ENCODE data around the gene PYGM.
A peak's percentile ranks its signal among the peaks of the same experiment; 100 is the strongest.

PYGM gene

DNA sequence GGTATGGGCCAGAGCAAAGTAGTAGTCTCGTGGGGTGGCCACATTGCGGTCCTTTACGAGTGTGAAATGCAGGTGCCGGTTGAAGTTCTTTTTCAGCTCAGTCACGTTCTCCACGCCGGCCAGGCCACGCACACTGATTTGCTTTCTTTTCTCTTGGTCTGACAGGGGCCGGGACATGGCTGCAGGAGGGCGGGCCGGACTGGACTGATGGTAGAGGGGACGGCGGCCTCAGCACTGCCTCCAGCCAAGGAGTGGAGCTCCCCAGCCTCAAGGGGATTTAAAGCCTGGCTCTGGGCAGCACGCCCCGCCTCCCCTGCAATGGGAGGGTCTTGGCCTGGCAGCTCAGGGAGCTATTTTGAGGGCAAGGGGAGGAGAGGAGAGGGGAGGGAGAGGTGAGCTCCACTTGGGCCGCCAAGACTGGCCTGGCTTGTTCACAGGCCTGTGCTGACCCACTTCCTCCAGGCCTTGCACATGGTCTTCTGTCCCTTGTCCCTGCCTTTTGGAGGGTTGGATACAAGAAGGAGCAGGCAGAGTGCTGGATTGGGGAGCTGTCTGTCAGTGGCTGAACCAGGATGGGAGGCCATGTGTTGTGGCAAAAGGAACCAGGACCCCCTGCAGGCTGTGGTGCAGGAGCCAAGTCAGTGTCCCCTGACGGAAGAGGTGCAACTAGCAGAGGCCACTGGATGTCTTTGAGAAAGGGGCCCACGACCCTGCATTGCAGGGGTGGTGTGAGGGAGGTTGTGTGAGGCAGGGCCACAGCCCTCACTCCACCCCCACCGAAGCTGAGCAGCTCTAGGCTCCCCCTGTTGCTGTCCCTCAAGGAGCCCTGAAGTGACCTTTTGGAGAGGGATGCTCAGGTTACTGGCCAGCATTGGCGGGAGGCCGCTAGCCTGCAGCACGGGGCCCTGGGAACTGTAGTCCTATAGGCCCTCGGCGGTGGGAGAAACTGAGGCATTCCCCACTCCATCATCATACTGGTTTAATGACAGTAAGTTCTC is at the start of gene PYGM:
Gene PYGM (minus strand): TSS at position 253 of the 998 bp plus-strand sequence. CDS start 76 bp downstream, at position 177.
- DNase-seq = no peak

- no peak for DNase-seq
Measured at GRCh38 chr11:64805481-64805880, 45.7 kb upstream of the PYGM start.

GRCh38 chr11:64804346-64805210 is 44.8 kb upstream of the PYGM start:
- DNase-seq = no peak

- no peak for DNase-seq
Measured at GRCh38 chr11:64803846-64804345, 44.1 kb upstream of the PYGM start.

GRCh38 chr11:64803158-64803845 is 43.5 kb upstream of the PYGM start, which contains the start of gene MAP4K2:
Gene MAP4K2 (minus strand): TSS chr11:64803214. CDS start chr11:64803149, 65 bp downstream.
- DNase-seq = peak; percentile 83

DNA sequence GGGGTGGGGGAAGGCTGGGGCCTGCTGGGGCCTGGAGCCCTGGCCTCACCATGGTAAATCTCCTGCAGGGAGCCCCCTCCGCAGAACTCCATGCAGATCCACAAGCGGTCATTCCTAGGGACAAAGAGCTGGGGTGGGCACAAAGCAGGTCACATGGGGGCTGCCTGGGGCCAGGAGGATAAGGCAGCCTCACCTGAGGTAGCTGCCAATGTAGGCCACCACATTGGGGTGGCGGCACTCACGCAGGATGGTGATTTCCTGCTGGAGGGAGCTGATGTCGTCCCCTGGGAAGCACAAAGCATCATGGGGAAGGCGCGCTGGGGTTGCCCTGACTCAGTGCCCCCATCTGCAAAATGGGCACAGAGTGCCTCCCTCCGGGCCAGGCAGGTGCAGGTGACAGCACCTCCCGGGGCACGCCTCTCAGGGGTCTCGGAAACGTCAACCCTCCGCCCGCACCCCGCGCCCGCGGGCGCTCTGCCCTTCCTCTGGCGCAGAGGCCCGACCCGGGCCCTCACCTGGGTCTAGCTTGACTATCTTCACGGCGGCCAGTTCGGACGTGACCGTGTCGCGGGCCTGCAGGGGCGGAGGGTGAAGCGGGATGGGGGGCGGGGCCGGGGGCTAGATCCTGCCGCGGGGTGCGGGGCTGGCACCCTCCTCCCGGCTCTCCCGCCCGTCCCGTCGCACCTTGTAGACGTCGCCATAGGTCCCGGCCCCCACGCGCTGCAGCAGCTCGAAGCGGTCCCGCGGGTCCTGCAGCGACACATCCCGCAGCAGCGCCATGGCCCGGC is 42.8 kb upstream of the PYGM start:
- DNase-seq = no peak

GRCh38 chr11:64801561-64802369 is 42.0 kb upstream of the PYGM start:
- DNase-seq = no peak

DNA sequence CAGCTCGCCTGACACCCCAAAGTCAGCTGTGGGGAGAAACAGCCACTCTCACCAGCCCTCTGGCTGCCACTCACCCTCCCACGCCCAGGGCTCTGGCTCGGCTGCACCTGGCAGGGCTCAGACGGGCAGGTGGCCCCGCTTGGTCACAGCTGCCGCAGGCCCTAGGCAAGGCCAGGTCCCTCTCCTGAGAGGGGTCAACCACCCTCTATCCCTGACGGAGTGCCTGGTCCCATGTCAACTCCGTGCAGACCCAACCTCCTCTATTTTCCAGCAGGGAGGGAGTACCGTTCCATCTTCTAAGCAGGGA is 41.3 kb upstream of the PYGM start:
- no peak for DNase-seq

DNA sequence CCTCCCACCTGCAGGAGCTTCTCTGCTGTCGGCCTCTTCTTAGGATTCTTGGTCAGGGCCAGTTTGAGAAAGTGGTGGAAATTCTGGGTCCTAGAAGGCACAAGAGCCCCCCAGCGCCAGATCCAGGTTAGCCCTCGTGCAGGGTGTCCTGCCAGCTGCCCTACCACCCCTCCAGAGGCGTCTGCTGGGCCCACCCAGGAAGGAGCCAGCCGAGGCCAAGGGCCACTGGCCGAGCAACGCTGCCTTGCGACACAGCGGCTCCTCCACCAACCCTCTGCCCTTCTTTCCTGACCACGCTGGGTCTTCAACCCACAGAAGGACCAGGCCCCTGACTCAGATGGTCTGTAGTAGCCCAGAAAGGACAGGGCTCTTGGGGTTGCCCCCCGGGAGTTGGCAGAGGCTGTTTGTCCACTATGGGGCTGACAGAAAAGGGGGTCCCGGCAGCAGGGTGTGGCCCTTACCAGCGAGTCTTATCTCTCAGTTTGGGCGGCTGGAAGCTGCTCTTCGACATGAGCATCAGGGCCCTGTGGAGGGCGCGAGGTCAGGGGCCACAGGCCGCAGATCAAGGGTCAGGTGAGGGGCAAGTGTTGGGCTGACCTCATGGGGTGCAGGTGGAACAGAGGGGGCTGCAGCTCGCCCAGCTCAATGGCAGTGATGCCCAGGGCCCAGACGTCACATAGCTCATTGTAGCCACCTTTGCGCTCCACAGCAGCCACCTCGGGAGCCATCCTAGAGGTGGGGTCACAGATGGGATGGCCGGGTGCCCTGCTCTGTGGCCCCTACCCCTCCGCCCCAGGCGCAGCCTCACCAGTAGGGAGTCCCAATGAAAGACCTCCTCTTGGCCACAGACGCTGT is 40.8 kb upstream of the PYGM start:
- DNase-seq = no peak

DNA sequence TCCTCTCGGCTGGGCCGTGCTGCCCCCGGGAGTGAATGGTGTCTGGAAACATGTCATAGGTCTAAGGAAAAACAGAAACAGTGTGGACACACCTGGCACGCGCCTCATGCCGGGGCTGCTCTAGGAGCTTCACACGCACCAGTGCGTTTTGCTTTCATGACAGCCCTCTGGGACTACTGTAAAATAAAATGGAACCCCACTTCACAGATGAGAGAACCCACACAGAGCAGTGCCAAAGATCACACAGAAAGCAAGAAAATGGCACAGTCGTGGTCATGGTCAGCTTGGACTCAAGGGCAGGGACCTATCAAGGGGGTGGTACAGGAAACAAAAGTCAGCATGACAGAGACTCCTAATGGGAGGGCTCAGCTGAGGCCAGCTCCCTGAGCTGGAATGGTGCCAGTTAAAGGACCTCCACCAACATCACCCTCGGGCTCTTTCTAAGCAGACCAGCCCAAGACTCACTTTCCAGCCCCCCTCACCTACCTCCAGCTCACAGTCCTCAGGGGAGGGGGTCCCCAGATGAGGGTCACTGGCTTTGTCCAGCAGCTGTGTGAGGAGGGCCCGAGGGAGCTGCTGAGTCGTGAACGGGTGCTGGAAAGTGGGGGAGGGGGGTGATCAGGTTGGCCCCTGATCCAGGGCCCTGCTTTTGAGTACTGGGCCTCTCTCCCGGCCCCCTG is 40.0 kb upstream of the PYGM start:
- no peak for DNase-seq

DNA sequence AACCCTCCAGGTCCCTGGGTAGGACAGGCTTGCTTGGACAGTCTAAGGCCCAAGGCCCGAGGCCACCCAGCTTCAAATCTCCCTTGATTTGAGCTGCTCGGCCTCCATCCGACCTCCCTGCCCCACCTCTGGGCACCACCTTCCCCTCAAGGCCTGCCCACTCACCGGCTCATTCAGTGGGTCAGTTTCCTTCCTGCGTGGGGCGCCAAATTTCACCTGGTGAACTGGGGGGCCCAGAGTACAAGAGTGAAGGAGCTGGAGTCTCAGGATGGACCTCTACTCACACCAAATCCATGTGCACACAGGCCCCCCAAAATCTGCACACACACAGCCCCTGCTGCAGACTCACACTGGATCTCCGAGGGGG is 39.5 kb upstream of the PYGM start:
- no peak for DNase-seq

DNA sequence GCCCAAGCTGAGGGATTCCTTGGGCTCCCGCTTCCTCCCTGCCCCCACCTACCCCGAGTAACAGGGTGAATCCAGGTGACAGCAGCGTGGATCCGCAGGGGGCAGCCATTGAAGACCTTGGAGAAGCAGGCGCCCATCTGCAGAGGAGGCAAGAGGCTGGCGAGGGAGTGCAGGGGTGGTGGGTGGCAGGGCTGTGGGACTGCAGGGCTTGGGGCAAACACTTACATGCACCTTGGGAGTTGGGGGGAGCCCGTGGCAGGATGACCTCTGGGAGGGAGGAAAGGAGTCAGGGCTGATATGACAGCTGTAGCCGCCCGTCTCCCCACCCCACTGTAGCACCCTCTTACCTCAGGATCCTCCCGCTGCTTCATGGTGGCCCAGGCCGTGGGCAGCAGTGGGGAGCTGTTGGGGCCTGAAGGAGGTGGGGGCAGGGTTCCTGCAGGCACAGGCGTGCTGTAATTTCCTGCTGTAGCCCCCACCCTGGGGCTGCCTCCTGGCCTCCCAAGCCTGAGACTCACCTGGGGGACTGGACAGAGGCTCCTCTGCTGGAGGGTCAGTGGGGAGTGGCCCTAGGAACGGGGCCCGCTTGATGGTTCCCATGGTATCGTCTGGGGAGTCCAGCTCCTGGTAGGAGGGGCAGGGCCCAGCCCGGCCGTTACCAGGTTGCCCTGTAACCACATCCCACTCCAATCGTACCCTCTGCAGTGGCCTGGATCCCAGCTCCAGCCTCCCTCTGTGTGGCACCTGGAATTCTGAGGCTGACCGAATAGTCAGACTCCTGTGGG is 37.2 kb upstream of the PYGM start:
- no peak for DNase-seq

DNA sequence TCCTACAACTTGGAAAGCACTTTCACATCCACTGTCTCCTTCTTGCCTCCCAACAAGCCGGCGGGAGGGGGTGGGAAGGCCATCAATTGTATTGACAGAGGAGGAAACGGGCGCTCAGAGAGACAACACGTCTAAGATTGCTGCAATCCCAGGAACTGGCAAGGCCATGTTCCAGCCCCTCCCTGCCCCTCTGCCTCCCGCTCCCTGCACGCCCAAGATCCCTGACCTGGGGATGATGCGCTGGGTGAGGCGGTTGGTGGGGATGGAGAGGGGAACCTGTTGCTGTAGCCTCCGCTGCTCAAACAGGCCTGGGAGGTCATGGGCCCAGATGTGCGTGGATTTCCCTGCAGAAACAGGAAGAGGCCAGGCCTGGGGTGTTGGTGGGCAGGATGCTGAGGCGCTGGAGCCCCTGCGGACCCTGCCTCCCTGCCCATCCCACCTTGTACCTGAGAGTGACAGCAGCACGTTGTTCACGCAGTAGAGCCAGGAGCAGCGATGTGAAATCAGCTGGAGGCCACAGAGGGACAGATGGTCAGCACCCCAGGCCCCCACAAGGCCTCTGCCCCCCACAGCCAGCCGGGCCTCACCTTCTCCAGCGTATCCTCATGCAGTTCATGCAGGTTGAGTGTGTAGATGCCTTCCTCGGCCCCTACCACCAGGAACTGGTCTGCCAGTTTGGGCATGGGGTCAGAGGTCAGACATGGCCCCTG is 36.4 kb upstream of the PYGM start:
- DNase-seq = no peak

- no peak for DNase-seq
Measured at GRCh38 chr11:64794526-64794925, 34.8 kb upstream of the PYGM start.

DNA sequence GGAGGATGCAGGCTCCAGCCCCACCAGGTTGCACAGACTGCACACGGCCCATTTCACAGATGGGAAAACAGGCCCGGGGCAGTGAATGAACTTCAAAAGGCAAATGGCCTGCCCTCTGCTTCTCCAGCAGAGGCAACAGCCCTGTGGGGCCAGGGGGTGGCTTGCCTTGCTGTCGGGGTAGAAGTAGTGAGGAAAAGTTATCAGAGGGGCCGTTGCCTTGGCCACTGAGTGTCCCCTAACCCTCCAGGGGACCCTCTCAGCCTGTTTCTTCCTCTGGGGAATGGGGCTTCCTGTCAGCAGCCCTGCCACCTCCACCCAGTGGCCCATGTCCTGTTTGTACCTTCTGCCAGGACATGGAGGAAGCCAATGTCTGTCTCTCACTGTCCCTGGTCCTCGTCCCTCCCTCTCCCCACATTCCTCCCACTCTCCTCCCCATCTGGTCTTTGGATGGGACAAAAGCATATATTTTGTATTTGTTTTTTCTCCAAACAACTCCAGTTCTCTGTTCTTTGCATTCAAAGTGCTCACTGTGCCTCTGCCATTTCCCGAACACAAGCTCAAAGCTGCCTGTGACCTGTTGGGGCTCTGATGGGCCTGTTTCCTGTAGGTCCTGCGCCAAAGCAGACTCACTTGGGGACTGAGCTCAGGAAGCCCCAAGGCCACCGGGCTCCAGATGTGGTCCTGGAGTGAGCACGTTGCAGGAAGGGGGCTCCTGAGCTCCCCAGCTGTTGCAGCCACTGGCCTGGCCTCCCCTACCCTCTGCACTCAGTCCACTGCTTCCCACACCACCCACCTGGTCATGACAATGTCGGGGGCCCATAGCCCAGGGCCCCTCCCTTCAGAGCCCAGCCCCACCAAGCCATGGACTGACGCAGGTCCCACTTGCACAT is 33.7 kb upstream of the PYGM start:
- no peak for DNase-seq

- DNase-seq = no peak
Measured at GRCh38 chr11:64792482-64792881, 32.7 kb upstream of the PYGM start.

DNA sequence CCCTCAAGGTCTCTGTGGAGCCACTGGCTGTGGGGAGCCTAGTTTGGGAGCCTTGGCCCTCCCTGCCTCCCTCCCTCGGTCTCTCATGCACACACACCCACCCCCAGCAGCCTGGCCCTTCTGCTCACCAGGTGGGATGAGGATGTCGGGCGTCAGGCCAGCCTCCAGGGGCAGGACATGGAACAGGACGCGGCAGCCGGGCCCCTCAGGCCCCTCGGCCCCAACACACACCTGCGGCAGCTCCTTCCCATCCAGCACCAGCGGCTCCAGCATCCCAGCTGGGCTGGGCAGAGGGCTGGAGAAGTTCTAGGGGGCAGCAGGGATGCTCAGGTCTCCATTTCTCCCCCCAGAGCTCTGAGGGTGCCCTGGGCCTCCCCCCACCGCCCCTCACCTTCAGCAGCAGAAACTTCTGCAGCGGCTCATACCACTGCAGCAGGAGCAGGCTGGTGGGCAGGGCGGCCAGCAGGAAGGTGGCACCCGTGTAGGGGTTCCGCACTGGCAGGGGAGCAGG is 32.1 kb upstream of the PYGM start:
- no peak for DNase-seq

Data from HCEC 1CT (cell line).